ENCODE results near the gene OGFOD1. TPM values are rescaled to one million over a fixed set of nuclear protein-coding genes. Genes with fewer than 3 reads are reported as not detected.
"Not testable (repeated sequence)": the region's sequence is repeated elsewhere in the genome, so short reads cannot be mapped to it uniquely, and the experiment has no call there.

The OGFOD1 gene
- total RNA-seq, 1 experiment from 2014 or later = 68.5 TPM

GRCh38 chr16:56488035-56488434 is 36.7 kb downstream of the OGFOD1 start:
- POLR2A ChIA-PET = no interaction called here
- DNase-seq (ENCODE audit: unreplicated experiment) = no peak
- H3K36me3 Mint-ChIP-seq (ENCODE audit: insufficient read depth, unreplicated experiment) = peaks cover 22% of the 10 kb centered on the region
- H3K4me3 Mint-ChIP-seq (ENCODE audit: unreplicated experiment) = no peak overlapping the region
- intact Hi-C loops (cut with micrococcal nuclease) = no loop called here
- no peaks in the 10 kb centered on the region for H3K4me1 Mint-ChIP-seq (ENCODE audit: insufficient read depth, unreplicated experiment)
- no peak overlapping the region for H3K27ac Mint-ChIP-seq (ENCODE audit: low read depth, unreplicated experiment)
- H3K27me3 Mint-ChIP-seq (ENCODE audit: insufficient read depth, unreplicated experiment) = no peaks in the 10 kb centered on the region
- no peaks in the 10 kb centered on the region for H3K9me3 Mint-ChIP-seq (ENCODE audit: unreplicated experiment)
- BruUV-seq (replicated peaks) = no TSS peak
- CTCF ChIA-PET = interaction anchor here (0.6 to 0.7 kb wide), 2 partner anchors 9 to 44 kb away, joined by 3 read pairs; no protein-coding TSS in a partner anchor
- TF ChIP-seq CTCF (IDR thresholded peaks at IDR 0.05; ENCODE audit: unreplicated experiment) = no peak

GRCh38 chr16:56488868-56489267 is 37.5 kb downstream of the OGFOD1 start:
- H3K27me3 Mint-ChIP-seq (ENCODE audit: insufficient read depth, unreplicated experiment); intact Hi-C loops (cut with micrococcal nuclease); H3K9me3 Mint-ChIP-seq (ENCODE audit: unreplicated experiment); H3K27ac Mint-ChIP-seq (ENCODE audit: low read depth, unreplicated experiment); POLR2A ChIA-PET; H3K4me1 Mint-ChIP-seq (ENCODE audit: insufficient read depth, unreplicated experiment); DNase-seq (ENCODE audit: unreplicated experiment); BruUV-seq (replicated peaks); H3K4me3 Mint-ChIP-seq (ENCODE audit: unreplicated experiment): not testable (repeated sequence)
- CTCF ChIA-PET = interaction anchor here (0.7 kb wide), 1 partner anchor 113 kb away, joined by 3 read pairs; no protein-coding TSS in a partner anchor
- H3K36me3 Mint-ChIP-seq (ENCODE audit: insufficient read depth, unreplicated experiment) = peaks cover 20% of the 10 kb centered on the region

GRCh38 chr16:56491657-56492261 is 40.4 kb downstream of the OGFOD1 start:
- ChIA-PET POLR2A (interaction anchor here (0.7 to 0.8 kb wide), 2 partner anchors 12 to 41 kb away, joined by 3 to 4 read pairs; partner anchors contain the start of genes NUDT21 and OGFOD1), CTCF (no interaction called here)
- Mint-ChIP-seq H3K9me3 (ENCODE audit: unreplicated experiment) (no peaks in the 10 kb centered on the region), H3K27me3 (ENCODE audit: insufficient read depth, unreplicated experiment) (no peaks in the 10 kb centered on the region), H3K36me3 (ENCODE audit: insufficient read depth, unreplicated experiment) (peaks cover 18% of the 10 kb centered on the region), H3K4me3 (ENCODE audit: unreplicated experiment) (no peak overlapping the region), H3K27ac (ENCODE audit: low read depth, unreplicated experiment) (no peak overlapping the region), H3K4me1 (ENCODE audit: insufficient read depth, unreplicated experiment) (no peaks in the 10 kb centered on the region)
- no TSS peak for BruUV-seq (replicated peaks)
- intact Hi-C loops (cut with micrococcal nuclease) = no loop called here
- no peak for TF ChIP-seq CTCF (IDR thresholded peaks at IDR 0.05; ENCODE audit: unreplicated experiment)
- no peak for DNase-seq (ENCODE audit: unreplicated experiment)

GRCh38 chr16:56493126-56493525 is 41.8 kb downstream of the OGFOD1 start:
- H3K4me1 Mint-ChIP-seq (ENCODE audit: insufficient read depth, unreplicated experiment) = no peaks in the 10 kb centered on the region
- peaks cover 32% of the 10 kb centered on the region for H3K36me3 Mint-ChIP-seq (ENCODE audit: insufficient read depth, unreplicated experiment)
- intact Hi-C loops (cut with micrococcal nuclease) = no loop called here
- H3K9me3 Mint-ChIP-seq (ENCODE audit: unreplicated experiment) = no peaks in the 10 kb centered on the region
- DNase-seq (ENCODE audit: unreplicated experiment) = no peak
- ChIA-PET CTCF (interaction anchor here (0.7 kb wide), 1 partner anchor 150 kb away, joined by 3 read pairs; no protein-coding TSS in a partner anchor), POLR2A (interaction anchor here (0.6 kb wide), 2 partner anchors 199 to 202 kb away, joined by 3 to 5 read pairs; no protein-coding TSS in a partner anchor)
- no TSS peak for BruUV-seq (replicated peaks)
- no peak overlapping the region for H3K4me3 Mint-ChIP-seq (ENCODE audit: unreplicated experiment)
- TF ChIP-seq CTCF (IDR thresholded peaks at IDR 0.05; ENCODE audit: unreplicated experiment) = no peak
- no peaks in the 10 kb centered on the region for H3K27me3 Mint-ChIP-seq (ENCODE audit: insufficient read depth, unreplicated experiment)
- H3K27ac Mint-ChIP-seq (ENCODE audit: low read depth, unreplicated experiment) = no peak overlapping the region
